ENCODE data around the gene AOC2.

DNA sequence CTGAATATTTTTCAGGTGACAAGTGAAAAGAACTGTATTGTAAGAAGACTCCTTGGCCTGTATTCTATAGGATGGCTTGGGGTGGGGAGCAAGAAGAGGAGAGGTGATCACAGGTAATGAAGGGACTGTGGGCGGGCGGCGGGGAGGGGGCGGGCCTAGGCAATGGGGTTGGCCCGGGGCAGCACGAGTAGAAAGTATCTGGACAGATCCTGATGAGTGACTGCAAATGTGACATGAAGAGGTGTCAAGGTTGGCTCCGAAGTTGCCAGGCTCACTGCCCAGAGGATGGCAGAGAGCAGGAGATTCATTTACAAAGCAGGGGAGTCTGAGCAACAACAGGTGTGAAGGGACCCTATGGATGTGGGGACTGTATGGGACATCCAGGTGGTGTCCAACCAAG is 45.4 kb downstream of the AOC2 start:
- TF ChIP-seq EZH2phosphoT487 (IDR thresholded peaks at IDR 0.05; ENCODE audit: borderline replicate concordance, low read depth) = no peak
- TF ChIP-seq GATA2 (CRISPR knock-in tag; IDR thresholded peaks at IDR 0.05) = no peak
- TF ChIP-seq, protein P1, sequence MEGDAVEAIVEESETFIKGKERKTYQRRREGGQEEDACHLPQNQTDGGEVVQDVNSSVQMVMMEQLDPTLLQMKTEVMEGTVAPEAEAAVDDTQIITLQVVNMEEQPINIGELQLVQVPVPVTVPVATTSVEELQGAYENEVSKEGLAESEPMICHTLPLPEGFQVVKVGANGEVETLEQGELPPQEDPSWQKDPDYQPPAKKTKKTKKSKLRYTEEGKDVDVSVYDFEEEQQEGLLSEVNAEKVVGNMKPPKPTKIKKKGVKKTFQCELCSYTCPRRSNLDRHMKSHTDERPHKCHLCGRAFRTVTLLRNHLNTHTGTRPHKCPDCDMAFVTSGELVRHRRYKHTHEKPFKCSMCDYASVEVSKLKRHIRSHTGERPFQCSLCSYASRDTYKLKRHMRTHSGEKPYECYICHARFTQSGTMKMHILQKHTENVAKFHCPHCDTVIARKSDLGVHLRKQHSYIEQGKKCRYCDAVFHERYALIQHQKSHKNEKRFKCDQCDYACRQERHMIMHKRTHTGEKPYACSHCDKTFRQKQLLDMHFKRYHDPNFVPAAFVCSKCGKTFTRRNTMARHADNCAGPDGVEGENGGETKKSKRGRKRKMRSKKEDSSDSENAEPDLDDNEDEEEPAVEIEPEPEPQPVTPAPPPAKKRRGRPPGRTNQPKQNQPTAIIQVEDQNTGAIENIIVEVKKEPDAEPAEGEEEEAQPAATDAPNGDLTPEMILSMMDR (IDR thresholded peaks at IDR 0.05) = no peak
- TF ChIP-seq POLR2AphosphoS5 (IDR thresholded peaks at IDR 0.05; ENCODE audit: low read depth, low read length) = no peak
- TF ChIP-seq EP300 (IDR thresholded peaks at IDR 0.05; ENCODE audit: borderline replicate concordance in 1 of 2, low read depth in 1 of 2, low read length in 1 of 2) = no peak
- TF ChIP-seq YY1 (IDR thresholded peaks at IDR 0.05; ENCODE audit: low read depth) = no peak
- TF ChIP-seq TAF1 (IDR thresholded peaks at IDR 0.05; ENCODE audit: borderline replicate concordance, low read depth, low read length) = no peak
- TF ChIP-seq RXRA (IDR thresholded peaks at IDR 0.05; ENCODE audit: borderline replicate concordance, low read depth) = no peak
- TF ChIP-seq MXI1 (IDR thresholded peaks at IDR 0.05; ENCODE audit: low read depth, low read length) = no peak
- TF ChIP-seq, protein P2, sequence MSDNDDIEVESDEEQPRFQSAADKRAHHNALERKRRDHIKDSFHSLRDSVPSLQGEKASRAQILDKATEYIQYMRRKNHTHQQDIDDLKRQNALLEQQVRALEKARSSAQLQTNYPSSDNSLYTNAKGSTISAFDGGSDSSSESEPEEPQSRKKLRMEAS (IDR thresholded peaks at IDR 0.05; ENCODE audit: low read depth) = no peak
- TF ChIP-seq ELF1 (IDR thresholded peaks at IDR 0.05) = no peak
- no peak for TF ChIP-seq GABPA (IDR thresholded peaks at IDR 0.05; ENCODE audit: low read depth)
